ENCODE data around the gene CYP2J2. TPM values are rescaled to one million over a fixed set of nuclear protein-coding genes. Genes with fewer than 3 reads are reported as not detected.

Gene CYP2J2
- total and polyA plus RNA-seq, 2 donors (not counting 3 experiments of a cell fraction or from before 2014, with no cell fraction given), result 0.06 to 0.27 TPM

DNA sequence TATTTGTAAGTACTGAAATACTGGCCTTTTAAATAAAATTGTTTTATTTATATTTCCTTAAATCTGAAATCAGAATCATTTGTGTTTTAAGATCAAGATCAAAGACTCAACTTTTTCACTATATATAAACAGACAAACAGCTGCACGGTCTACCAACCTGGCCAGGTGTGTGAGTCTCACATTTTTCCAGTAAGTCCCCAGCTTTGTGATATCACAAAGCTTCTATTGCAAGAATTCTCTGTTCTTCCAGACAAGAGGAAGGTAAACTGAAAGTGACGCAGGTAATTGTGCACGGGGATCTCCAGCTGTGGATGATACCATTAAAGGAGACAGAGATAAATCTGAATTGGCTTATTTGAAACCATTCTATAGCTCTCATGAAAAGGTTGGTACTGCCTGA lies 41.2 kb upstream of the CYP2J2 start:
- dilution Hi-C loops (cut with MboI; ENCODE audit: extremely low pct_ligation_motif_present, low sequenced_read_pairs), result no loop called here

More for the DNA sequence above, 41.2 kb upstream of the CYP2J2 start:
- no peak overlapping the region for H2AFZ ChIP-seq (ENCODE audit: low read depth, low read length)
- H4K20me1 ChIP-seq (replicated peaks; ENCODE audit: control insufficient read depth, extremely low read depth, insufficient read depth, low read length), result no peaks in the 10 kb centered on the region
- peaks cover 2% of the 10 kb centered on the region for H3K4me1 ChIP-seq (ENCODE audit: control insufficient read depth, extremely low read depth, insufficient read depth, low read length)
- H3K4me3 ChIP-seq (replicated peaks in 1 of 3; ENCODE audit: insufficient read depth in 1 of 3, low read depth in 1 of 3, low read length in 3 of 3), result no peak overlapping the region
- FAIRE-seq, result no peak
- DNase-seq (ENCODE audit: low read depth, low spot score), result no peak
- H3K4me2 ChIP-seq (ENCODE audit: insufficient read depth, low read length), result no peak overlapping the region
- H3K27ac ChIP-seq (ENCODE audit: insufficient read depth, low read depth, low read length), result no peak overlapping the region
- TF ChIP-seq GATA2 (IDR thresholded peaks at IDR 0.05; ENCODE audit: insufficient read depth, insufficient read length, low read depth, low read length) (no peak), POLR2A (IDR thresholded peaks at IDR 0.05; ENCODE audit: low read depth, low read length) (no peak), POLR2AphosphoS5 (IDR thresholded peaks at IDR 0.05; ENCODE audit: insufficient read depth, low read depth, low read length) (no peak), JUN (IDR thresholded peaks at IDR 0.05; ENCODE audit: borderline replicate concordance, insufficient read depth, insufficient read length, low read depth) (no peak), EZH2 (IDR thresholded peaks at IDR 0.05; ENCODE audit: borderline replicate concordance, low read depth, low read length, severe bottlenecking) (no peak), MYC (IDR thresholded peaks at IDR 0.05; ENCODE audit: low read depth, low read length) (no peak), FOS (IDR thresholded peaks at IDR 0.05; ENCODE audit: borderline replicate concordance, insufficient read depth, low read length) (no peak)
- TF ChIP-seq, protein P1, sequence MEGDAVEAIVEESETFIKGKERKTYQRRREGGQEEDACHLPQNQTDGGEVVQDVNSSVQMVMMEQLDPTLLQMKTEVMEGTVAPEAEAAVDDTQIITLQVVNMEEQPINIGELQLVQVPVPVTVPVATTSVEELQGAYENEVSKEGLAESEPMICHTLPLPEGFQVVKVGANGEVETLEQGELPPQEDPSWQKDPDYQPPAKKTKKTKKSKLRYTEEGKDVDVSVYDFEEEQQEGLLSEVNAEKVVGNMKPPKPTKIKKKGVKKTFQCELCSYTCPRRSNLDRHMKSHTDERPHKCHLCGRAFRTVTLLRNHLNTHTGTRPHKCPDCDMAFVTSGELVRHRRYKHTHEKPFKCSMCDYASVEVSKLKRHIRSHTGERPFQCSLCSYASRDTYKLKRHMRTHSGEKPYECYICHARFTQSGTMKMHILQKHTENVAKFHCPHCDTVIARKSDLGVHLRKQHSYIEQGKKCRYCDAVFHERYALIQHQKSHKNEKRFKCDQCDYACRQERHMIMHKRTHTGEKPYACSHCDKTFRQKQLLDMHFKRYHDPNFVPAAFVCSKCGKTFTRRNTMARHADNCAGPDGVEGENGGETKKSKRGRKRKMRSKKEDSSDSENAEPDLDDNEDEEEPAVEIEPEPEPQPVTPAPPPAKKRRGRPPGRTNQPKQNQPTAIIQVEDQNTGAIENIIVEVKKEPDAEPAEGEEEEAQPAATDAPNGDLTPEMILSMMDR (IDR thresholded peaks at IDR 0.05; ENCODE audit: extremely low read depth in 1 of 2, insufficient read depth in 1 of 2, low read depth in 1 of 2, low read length in 2 of 2), result no peak
- TF ChIP-seq, protein P2, sequence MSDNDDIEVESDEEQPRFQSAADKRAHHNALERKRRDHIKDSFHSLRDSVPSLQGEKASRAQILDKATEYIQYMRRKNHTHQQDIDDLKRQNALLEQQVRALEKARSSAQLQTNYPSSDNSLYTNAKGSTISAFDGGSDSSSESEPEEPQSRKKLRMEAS (IDR thresholded peaks at IDR 0.05; ENCODE audit: insufficient read depth, insufficient read length), result no peak
- no peaks in the 10 kb centered on the region for H3K9me3 ChIP-seq (replicated peaks; ENCODE audit: control insufficient read depth, insufficient read depth, low read length)
- POLR2A ChIA-PET, result no interaction called here
- no TSS peak for BruUV-seq (replicated peaks)
- peaks cover 0 to 4% of the 10 kb centered on the region in 2 experiments for H3K27me3 ChIP-seq (ENCODE audit: control insufficient read depth in 2 of 2, insufficient read depth in 2 of 2, low read length in 2 of 2)
- no peaks in the 10 kb centered on the region for H3K79me2 ChIP-seq (ENCODE audit: control insufficient read depth, insufficient read depth, low read length)
- H3K9me1 ChIP-seq (replicated peaks; ENCODE audit: control insufficient read depth, extremely low read depth, insufficient read depth, low read length), result no peaks in the 10 kb centered on the region
- intact Hi-C loops (cut with micrococcal nuclease), result no loop called here
- H3K36me3 ChIP-seq (ENCODE audit: control insufficient read depth in 2 of 2, extremely low read depth in 1 of 2, insufficient read depth in 2 of 2, low read length in 2 of 2), result no peaks in the 10 kb centered on the region
- CTCF ChIA-PET, result interaction anchor here (1.1 to 5.0 kb wide), 6 partner anchors 9 to 1886 kb away, joined by 3 to 23 read pairs (median 4); no protein-coding TSS in a partner anchor
- H3K9ac ChIP-seq (replicated peaks; ENCODE audit: extremely low read depth, insufficient read depth, low read length), result no peak overlapping the region

Data from endothelial cell of umbilical vein (primary cell).